Motor neuron (in vitro differentiated cells): Measurements from ENCODE around the gene C22orf39. TPM values are rescaled to one million over a fixed set of nuclear protein-coding genes. Genes with fewer than 3 reads are reported as not detected.
A peak's percentile ranks its signal among the peaks of the same experiment; 100 is the strongest.

ENCODE experiments used
- ATAC-seq, 8 experiments: fragments of 200-7000 bp; cut with Tn5 transposase; replicated peaks in 6 of 8; 2 replicates each; pipeline ENCODE4 v1.8.0; 2021; ENCODE audit warnings: mild to moderate bottlenecking in 8 of 8, moderate library complexity in 8 of 8
- H3K27ac ChIP-seq, 2 donors: fragments of 250-450 bp; sonication (Bioruptor Pico); 2 replicates each; pipeline ENCODE4 v1.9.0; 2021; ENCODE audit warnings: antibody characterized with exemption in 2 of 2, mild to moderate bottlenecking in 2 of 2, moderate library complexity in 1 of 2
- H3K4me1 ChIP-seq, 2 donors: fragments of 250-450 bp; sonication (Bioruptor Pico); replicated peaks in 1 of 2; 2 replicates each; pipeline ENCODE4 v1.6.1; 2021; ENCODE audit warnings: antibody characterized with exemption in 2 of 2, mild to moderate bottlenecking in 2 of 2, moderate library complexity in 1 of 2
- H3K4me3 ChIP-seq, 5 donors: fragments of 250-450 bp; sonication (Bioruptor Pico); 2 replicates each; pipeline ENCODE4 v1.9.0; 2021; ENCODE audit warnings: antibody characterized with exemption in 5 of 5, mild to moderate bottlenecking in 5 of 5, moderate library complexity in 4 of 5
- whole genome bisulfite sequencing, 10 experiments: fragments of 450-650 bp; shearing (Covaris generic); methylation state at CpG; one replicate each; pipeline ENCODE4 v1.0.0; 2022; 5-methylcytosine and 5-hydroxymethylcytosine counted together
- in situ Hi-C, 9 experiments: fragments of 400-800 bp; cut with MboI; loops; one replicate each; pipeline ENCODE4 v1.15.0; 2021; ENCODE audit warnings: low sequenced_read_pairs in 9 of 9, low pct_unique_long_range_greater_than_20kb in 2 of 9; ENCODE audit not compliant: unreplicated experiment in 9 of 9
- total RNA-seq, 8 experiments: library from RNA; unstranded; fragments of 300-600 nt; gene quantifications; 2 replicates each; pipeline versions ENCODE4 v1.2.3 to v1.2.4, GENCODE V29; 2022

The C22orf39 gene
- total RNA-seq, 8 experiments from 2014 or later: 15.5 to 60.9 (median 47.9) TPM

DNA sequence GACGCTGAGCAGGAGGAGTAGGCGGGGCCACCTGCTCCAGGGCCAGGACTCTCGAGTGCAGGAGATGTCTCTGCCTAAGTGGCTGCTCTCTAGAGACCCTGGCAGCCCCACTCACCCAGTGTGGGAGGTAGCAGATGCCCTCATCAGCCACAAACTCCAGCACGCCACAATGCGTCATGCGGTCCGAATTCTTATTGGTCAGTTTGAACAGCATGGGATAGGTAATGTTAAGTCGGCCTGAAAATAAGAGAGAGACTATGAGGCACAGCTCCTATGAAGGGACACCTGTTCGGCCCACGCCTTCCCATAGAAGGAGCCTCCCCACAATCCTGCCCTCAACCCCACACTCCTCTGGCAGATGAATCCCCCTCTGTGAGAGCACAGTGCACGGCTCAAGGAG is 24.1 kb upstream of the C22orf39 start:
- no peak for ATAC-seq

DNA sequence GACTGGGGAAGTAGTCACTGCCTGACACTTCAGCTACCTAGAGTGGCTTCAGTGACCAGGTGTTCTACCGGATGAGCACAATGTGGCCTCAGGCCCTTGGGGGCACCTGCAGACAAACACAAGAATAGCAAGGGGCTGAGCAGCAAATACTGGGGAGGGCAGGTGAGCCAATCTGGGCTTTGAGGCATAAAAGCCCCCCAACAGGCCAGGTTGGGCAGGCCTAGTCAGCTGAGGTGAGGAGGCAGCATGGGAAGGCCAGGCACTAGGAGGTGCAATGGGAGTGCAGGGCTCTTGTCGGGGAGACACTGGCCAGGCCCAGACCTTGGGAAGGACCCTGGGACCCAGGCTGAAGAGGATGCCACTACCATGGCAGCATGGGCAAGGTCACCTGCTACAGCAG is 22.5 kb upstream of the C22orf39 start:
- Histone ChIP-seq H3K4me3 (no peak overlapping the region), H3K4me1 (no peaks in the 10 kb centered on the region), H3K27ac (peak overlapping the region in 1 of 2 donors; percentile 23)
- in situ Hi-C loops: loop anchor here in 1 of 9 experiments (25.0 kb wide), 1 partner anchor 142 kb away; no protein-coding TSS in a partner anchor
- 80 to 100% (median 100%) methylated on average over 1 of the region's 2 CpGs; no CpG with 5 or more reads in 7 of the 10 experiments for WGBS, 10 experiments
- no peak for ATAC-seq

More for the DNA sequence above, 24.1 kb upstream of the C22orf39 start:
- 60 to 96% (median 90%) methylated on average over 1 to 9 of the region's 11 CpGs; no CpG with 5 or more reads in 4 of the 10 experiments for WGBS, 10 experiments
- in situ Hi-C loops: loop anchor here in 1 of 9 experiments (25.0 kb wide), 1 partner anchor 141 kb away; no protein-coding TSS in a partner anchor
- H3K27ac ChIP-seq: no peak overlapping the region
- no peaks in the 10 kb centered on the region for H3K4me1 ChIP-seq
- no peak overlapping the region for H3K4me3 ChIP-seq

DNA sequence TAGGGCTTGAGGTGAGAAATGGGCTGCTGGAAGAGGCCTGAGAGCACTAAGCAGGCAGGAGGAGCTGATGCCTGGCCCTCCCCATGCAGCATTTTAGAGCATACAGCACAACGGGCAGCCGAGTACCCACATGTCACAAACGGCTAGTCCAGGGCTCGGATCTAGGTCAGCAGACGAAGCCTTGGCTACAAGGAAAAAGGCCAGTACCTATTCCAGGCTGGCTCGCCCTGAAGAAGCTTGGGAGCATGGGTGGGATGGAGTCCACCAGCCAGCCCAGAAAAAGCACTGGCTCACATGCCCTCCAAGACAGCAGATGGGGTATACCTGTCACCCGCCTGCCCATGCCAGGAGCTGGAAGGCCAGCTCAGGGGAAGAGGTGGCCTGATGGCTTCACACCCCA is 21.9 kb upstream of the C22orf39 start:
- Histone ChIP-seq H3K4me1 (no peaks in the 10 kb centered on the region), H3K4me3 (no peak overlapping the region), H3K27ac (no peak overlapping the region)
- no peak for ATAC-seq
- in situ Hi-C loops: loop anchor here in 1 of 9 experiments (25.0 kb wide), 1 partner anchor 143 kb away; no protein-coding TSS in a partner anchor
- 67 to 94% (median 90%) methylated on average over 2 to 6 of the region's 7 CpGs; no CpG with 5 or more reads in 5 of the 10 experiments for WGBS, 10 experiments

- in situ Hi-C loops: loop anchor here in 1 of 9 experiments (25.0 kb wide), 1 partner anchor 144 kb away; no protein-coding TSS in a partner anchor
- 93 to 100% (median 97%) methylated on average over 2 to 5 of the region's 6 CpGs; no CpG with 5 or more reads in 5 of the 10 experiments for WGBS, 10 experiments
Observed at GRCh38 chr22:19467912-19468311, 20.4 kb upstream of the C22orf39 start.

DNA sequence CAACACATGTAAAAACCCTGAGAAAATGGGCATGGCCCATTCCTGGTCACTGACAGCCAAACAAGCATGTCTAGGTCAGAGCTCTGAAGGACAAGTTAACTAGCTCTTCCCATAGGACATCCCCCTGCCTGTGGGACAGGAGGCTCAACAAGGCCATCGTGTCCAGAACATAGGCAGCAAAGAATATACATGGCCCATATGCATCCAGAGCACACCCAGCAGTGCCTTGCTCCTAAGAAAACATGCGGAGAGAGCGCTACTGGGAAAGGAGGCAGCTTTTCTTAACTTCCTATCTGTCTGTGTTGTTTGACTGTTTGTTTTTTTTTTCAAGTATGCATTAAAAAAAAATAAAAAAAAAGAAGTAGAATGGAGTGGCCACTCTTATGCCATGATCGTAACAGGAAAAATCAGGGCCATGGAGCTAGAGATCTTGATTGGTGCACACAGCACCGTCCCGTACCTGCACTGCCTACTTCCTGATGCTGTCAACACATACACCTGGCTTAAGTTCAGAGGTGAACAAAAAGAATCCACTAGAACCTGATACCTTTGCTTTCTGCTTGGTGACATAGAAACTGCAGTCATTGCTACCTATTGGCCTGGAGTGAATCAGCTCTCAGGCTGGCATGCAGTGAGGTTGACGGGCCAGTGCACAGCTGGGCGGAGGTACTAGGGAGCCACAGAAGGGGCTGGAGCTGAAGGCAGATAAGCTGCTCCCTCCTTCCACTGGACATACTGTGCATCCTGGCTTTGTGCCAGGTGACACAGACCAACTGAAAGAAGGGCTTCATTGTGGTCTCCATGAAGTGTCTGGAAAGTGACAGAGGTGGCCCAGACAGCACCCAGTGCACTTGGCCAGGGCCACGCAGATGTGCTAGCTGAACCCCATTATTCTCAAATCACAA is 19.6 kb upstream of the C22orf39 start:
- in situ Hi-C loops: loop anchor here in 1 of 9 experiments (25.0 kb wide), 1 partner anchor 145 kb away; no protein-coding TSS in a partner anchor
- no peaks in the 10 kb centered on the region for H3K4me1 ChIP-seq
- no peak for ATAC-seq
- peak overlapping the region in 1 of 2 donors; percentile 23 for H3K27ac ChIP-seq
- H3K4me3 ChIP-seq: no peak overlapping the region
- WGBS, 10 experiments: 80 to 100% (median 92%) methylated on average over 1 to 7 of the region's 9 CpGs; no CpG with 5 or more reads in 1 of the 10 experiments

More at GRCh38 chr22:19467912-19468311, 20.4 kb upstream of the C22orf39 start:
- no peak overlapping the region for H3K4me3 ChIP-seq
- H3K27ac ChIP-seq: no peak overlapping the region
- ATAC-seq: no peak
- H3K4me1 ChIP-seq: no peaks in the 10 kb centered on the region

- no peak overlapping the region for H3K4me3 ChIP-seq
- in situ Hi-C loops: loop anchor here in 1 of 9 experiments (25.0 kb wide), 1 partner anchor 146 kb away; no protein-coding TSS in a partner anchor
- no peak for ATAC-seq
- WGBS, 10 experiments: 88 to 100% (median 97%) methylated on average over 3 to 11 of the region's 14 CpGs; no CpG with 5 or more reads in 2 of the 10 experiments
- no peak overlapping the region for H3K27ac ChIP-seq
- H3K4me1 ChIP-seq: no peaks in the 10 kb centered on the region
Observed at GRCh38 chr22:19466126-19466716, 18.7 kb upstream of the C22orf39 start.

- Histone ChIP-seq H3K4me3 (no peak overlapping the region), H3K4me1 (no peaks in the 10 kb centered on the region), H3K27ac (no peak overlapping the region)
- 78 to 100% (median 93%) methylated on average over 1 to 4 of the region's 4 CpGs; no CpG with 5 or more reads in 2 of the 10 experiments for WGBS, 10 experiments
- no peak for ATAC-seq
- in situ Hi-C loops: loop anchor here in 1 of 9 experiments (25.0 kb wide), 1 partner anchor 147 kb away; no protein-coding TSS in a partner anchor
Observed at GRCh38 chr22:19464975-19465374, 17.5 kb upstream of the C22orf39 start.

DNA sequence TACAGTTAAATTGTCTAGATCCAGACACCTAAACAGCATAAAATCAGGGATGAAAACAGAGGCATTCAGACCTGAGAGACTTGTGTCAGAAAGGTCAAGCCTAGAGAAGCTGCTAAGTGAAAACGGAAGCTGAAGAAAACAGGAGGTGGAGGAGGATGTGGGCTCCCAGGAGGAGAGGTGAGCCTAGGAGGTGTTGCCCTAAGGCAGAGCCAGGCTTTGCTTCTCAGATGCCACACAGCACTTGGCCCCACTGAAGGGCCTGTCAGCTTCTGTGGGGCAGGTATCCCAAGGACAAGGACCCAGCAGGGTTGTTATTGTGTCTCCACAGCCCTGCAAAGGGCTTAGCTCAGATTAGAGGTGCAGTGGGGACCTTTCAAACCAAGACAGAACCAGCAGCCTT is 17.0 kb upstream of the C22orf39 start:
- Histone ChIP-seq H3K4me3 (no peak overlapping the region), H3K27ac (no peak overlapping the region), H3K4me1 (no peaks in the 10 kb centered on the region)
- no peak for ATAC-seq
- in situ Hi-C loops: loop anchor here in 1 of 9 experiments (25.0 kb wide), 1 partner anchor 148 kb away; no protein-coding TSS in a partner anchor
- 0 to 100% (median 76%) methylated on average over 1 of the region's 1 CpG; no CpG with 5 or more reads in 4 of the 10 experiments for WGBS, 10 experiments

DNA sequence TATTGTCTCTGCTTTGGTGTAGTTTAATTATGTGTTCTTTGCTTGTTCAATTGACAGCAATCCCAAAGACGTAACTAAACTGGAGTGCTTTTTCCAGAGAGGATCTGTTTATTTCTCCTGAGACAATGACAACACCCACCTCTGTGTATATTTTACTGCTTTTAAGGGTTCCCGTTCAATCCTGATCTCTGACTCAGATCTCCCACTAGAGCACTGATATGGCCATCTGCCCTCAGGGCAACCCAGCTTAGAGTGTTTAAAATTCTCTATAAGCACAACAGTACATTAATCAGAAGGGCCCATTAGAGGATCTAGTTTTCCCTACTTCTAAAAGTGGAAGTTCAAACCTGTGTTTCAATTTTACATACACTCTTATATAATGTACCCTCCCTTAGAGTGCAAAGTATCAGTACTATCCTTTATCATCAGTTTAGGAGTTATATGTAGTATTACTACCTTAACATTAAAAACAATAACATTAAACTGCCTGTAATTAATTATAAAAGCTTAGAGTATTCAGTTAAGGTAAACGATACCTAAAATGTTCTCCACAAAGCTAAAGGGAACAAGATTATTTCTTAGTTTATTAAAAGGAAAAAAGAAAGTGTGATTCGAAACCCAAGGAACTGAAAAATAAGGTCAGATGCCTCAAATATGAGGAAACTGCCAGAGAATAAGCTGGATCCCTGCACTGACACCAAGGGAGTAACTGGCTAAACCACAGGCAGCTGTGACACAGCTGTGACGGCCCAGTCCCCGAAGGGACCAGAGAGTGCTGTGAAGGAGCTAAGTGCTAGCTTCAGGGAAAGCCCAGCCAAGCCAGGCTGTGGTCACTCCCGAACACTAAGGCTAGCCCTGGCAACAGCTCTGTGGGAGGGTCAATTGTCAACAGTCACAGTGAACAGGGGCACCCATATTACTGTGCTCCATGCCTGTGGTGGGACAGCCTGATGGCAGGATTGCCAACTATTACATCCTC is 16.3 kb upstream of the C22orf39 start:
- Histone ChIP-seq H3K4me1 (no peaks in the 10 kb centered on the region), H3K27ac (peak overlapping the region in 1 of 2 donors; percentile 46), H3K4me3 (no peak overlapping the region)
- peak in 7 of 8 experiments; percentile 43 to 91 (median 61) for ATAC-seq
- in situ Hi-C loops: loop anchor here in 1 of 9 experiments (25.0 kb wide), 1 partner anchor 149 kb away; no protein-coding TSS in a partner anchor
- 28 to 100% (median 79%) methylated on average over 2 to 6 of the region's 7 CpGs for WGBS, 10 experiments

DNA sequence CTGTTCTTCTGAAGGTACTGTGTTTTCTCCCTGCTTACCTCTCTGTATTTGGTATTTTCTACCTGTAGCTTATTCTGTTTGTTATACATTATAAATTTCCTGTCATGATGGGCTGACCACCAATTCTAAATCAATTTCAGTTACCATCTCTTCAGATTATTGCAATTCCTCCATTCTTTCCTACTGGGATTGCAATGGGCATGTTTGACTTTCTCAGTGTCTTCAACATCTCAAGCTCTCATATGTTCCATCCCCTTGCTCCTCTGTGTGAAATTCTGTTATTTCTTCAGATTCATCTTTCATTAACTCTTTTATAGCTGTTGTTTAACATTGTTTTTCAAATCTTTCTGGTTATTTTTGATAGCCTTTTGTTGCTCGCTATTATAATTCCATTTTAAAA is 15.5 kb upstream of the C22orf39 start:
- Histone ChIP-seq H3K27ac (no peak overlapping the region), H3K4me1 (no peaks in the 10 kb centered on the region), H3K4me3 (no peak overlapping the region)
- ATAC-seq: no peak
- in situ Hi-C loops: loop anchor here in 1 of 9 experiments (25.0 kb wide), 1 partner anchor 149 kb away; no protein-coding TSS in a partner anchor
- 94 to 100% (median 100%) methylated on average over 1 of the region's 1 CpG for WGBS, 10 experiments

DNA sequence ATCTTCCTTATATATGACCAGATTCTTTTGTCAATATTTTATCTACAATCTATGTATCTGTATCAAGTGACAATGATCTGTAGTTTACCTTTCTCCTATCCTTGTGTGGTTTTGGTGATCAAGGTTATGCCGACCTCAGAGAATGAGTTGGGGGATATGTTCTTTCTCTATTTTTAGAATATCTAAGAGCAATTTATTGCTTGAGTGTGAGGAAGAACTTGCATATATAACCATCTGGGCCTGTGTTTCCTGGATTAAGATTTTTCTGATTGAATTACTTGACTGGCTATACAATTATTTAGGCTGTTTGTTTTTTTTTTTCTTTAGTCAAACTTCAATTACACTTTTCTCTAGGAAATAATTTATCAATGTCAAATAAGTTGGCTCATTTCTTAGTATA is 14.0 kb upstream of the C22orf39 start:
- ATAC-seq: no peak
- Histone ChIP-seq H3K27ac (no peak overlapping the region), H3K4me3 (no peak overlapping the region), H3K4me1 (no peaks in the 10 kb centered on the region)
- in situ Hi-C loops: loop anchor here in 1 of 9 experiments (25.0 kb wide), 1 partner anchor 151 kb away; no protein-coding TSS in a partner anchor
- 90 to 100% (median 100%) methylated on average over 1 of the region's 1 CpG; no CpG with 5 or more reads in 3 of the 10 experiments for WGBS, 10 experiments
